Endothelial cell (in vitro differentiated cells): Measurements from ENCODE around the gene SLC9A9. TPM values are rescaled to one million over a fixed set of nuclear protein-coding genes. Genes with fewer than 3 reads are reported as not detected.

Experiments used
- DNase-seq: peaks from one replicate; pipeline ENCODE4 v3.0.0; 2021; ENCODE audit warnings: low spot score
- H3K27ac Mint-ChIP-seq: one replicate; pipeline ENCODE4 v1.8.0; 2021; ENCODE audit warnings: mixed read lengths, inconsistent platforms; ENCODE audit not compliant: unreplicated experiment
- H3K27me3 Mint-ChIP-seq: one replicate; pipeline ENCODE4 v1.8.0; 2021; ENCODE audit warnings: mild to moderate bottlenecking, moderate library complexity, mixed read lengths, inconsistent platforms; ENCODE audit not compliant: unreplicated experiment
- H3K36me3 Mint-ChIP-seq: one replicate; pipeline ENCODE4 v1.8.0; 2021; ENCODE audit warnings: mild to moderate bottlenecking, low read depth, mixed read lengths, inconsistent platforms; ENCODE audit not compliant: unreplicated experiment
- H3K4me1 Mint-ChIP-seq: one replicate; pipeline ENCODE4 v1.8.0; 2021; ENCODE audit warnings: mild to moderate bottlenecking, mixed read lengths, inconsistent platforms; ENCODE audit not compliant: unreplicated experiment
- H3K4me3 Mint-ChIP-seq: one replicate; pipeline ENCODE4 v1.8.0; 2021; ENCODE audit warnings: mild to moderate bottlenecking, mixed read lengths, inconsistent platforms; ENCODE audit not compliant: unreplicated experiment
- H3K9me3 Mint-ChIP-seq: one replicate; pipeline ENCODE4 v1.8.0; 2021; ENCODE audit warnings: mixed read lengths, inconsistent platforms; ENCODE audit not compliant: unreplicated experiment
- total RNA-seq: library from RNA; stranded (reverse); fragmentation: NEBNext Ultra II Directional; extraction: Animal tissue kit (Norgen Biotek cat#: 25700); gene quantifications from one replicate; pipeline ENCODE4 v1.2.1, GENCODE V29; 2021; ENCODE audit not compliant: unreplicated experiment
- TF ChIP-seq, protein P1 (sequence below): fragments of 200-600 bp; sonication (generic); IDR thresholded peaks from one replicate; pipeline ENCODE4 v1.5.0; 2021; ENCODE audit warnings: antibody characterized with exemption; ENCODE audit not compliant: unreplicated experiment

The SLC9A9 gene
- total RNA-seq, 1 donor from 2014 or later, result 7.9 TPM

- H3K27ac Mint-ChIP-seq, result no peak overlapping the region
- peaks cover 21% of the 10 kb centered on the region for H3K4me1 Mint-ChIP-seq
- DNase-seq, result no peak
- no peak overlapping the region for H3K4me3 Mint-ChIP-seq
- no peaks in the 10 kb centered on the region for H3K36me3 Mint-ChIP-seq
- H3K9me3 Mint-ChIP-seq, result no peaks in the 10 kb centered on the region
- H3K27me3 Mint-ChIP-seq, result no peaks in the 10 kb centered on the region
- TF ChIP-seq, protein P1, sequence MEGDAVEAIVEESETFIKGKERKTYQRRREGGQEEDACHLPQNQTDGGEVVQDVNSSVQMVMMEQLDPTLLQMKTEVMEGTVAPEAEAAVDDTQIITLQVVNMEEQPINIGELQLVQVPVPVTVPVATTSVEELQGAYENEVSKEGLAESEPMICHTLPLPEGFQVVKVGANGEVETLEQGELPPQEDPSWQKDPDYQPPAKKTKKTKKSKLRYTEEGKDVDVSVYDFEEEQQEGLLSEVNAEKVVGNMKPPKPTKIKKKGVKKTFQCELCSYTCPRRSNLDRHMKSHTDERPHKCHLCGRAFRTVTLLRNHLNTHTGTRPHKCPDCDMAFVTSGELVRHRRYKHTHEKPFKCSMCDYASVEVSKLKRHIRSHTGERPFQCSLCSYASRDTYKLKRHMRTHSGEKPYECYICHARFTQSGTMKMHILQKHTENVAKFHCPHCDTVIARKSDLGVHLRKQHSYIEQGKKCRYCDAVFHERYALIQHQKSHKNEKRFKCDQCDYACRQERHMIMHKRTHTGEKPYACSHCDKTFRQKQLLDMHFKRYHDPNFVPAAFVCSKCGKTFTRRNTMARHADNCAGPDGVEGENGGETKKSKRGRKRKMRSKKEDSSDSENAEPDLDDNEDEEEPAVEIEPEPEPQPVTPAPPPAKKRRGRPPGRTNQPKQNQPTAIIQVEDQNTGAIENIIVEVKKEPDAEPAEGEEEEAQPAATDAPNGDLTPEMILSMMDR, result no peak
Measured at GRCh38 chr3:143849854-143850549, 1.7 kb upstream of the SLC9A9 start.

DNA sequence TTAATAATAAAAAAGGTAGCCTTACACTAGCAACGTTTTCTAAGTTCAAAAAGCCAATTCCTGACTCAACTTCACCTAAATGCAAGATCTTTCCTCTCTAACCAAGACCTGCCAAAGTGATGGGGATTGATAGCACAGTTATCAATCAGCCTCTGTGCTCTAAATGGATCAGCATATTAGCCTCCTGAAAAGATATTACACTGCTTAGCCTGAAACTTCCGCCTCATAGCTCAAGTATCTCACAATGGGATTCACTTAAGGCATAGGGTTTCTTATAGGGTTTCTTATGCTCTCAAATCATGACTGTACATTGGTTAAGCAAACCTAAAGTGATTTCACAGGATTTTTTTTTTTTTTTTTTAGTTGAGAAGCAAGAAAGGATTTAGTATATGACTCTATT, 436 bp upstream of the SLC9A9 start:
- no peak for DNase-seq
- no peaks in the 10 kb centered on the region for H3K9me3 Mint-ChIP-seq
- H3K27me3 Mint-ChIP-seq, result no peaks in the 10 kb centered on the region
- no peak overlapping the region for H3K4me3 Mint-ChIP-seq
- H3K4me1 Mint-ChIP-seq, result peaks cover 21% of the 10 kb centered on the region
- H3K36me3 Mint-ChIP-seq, result no peaks in the 10 kb centered on the region
- H3K27ac Mint-ChIP-seq, result no peak overlapping the region
- TF ChIP-seq, protein P1, result no peak

DNA sequence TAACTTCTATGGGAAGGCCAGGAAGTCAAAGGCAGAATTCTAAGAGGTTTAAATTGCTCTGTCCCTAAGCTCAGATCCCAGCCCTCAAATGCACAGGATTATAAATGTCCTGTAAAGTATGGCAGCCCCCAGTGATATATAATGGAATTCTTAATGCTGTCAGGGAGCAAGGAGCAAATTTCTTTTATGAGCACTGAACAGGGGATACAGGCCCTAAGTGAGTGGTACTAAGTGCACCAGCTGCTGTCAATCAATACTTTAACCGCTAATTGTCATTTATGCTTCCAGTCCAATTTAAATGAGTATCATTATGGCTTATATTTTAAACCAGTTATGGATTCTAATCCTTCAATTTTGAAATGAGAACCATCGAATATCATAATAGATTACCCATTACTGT, 4.7 kb downstream of the SLC9A9 start:
- H3K36me3 Mint-ChIP-seq, result no peaks in the 10 kb centered on the region
- H3K27ac Mint-ChIP-seq, result no peak overlapping the region
- H3K9me3 Mint-ChIP-seq, result no peaks in the 10 kb centered on the region
- no peak overlapping the region for H3K4me3 Mint-ChIP-seq
- DNase-seq, result no peak
- peaks cover 26% of the 10 kb centered on the region for H3K4me1 Mint-ChIP-seq
- H3K27me3 Mint-ChIP-seq, result no peaks in the 10 kb centered on the region
- TF ChIP-seq, protein P1, result no peak

GRCh38 chr3:143840636-143841035, 7.6 kb downstream of the SLC9A9 start:
- Mint-ChIP-seq H3K4me3 (no peak overlapping the region), H3K36me3 (no peaks in the 10 kb centered on the region), H3K4me1 (peaks cover 9% of the 10 kb centered on the region), H3K9me3 (no peaks in the 10 kb centered on the region), H3K27me3 (no peaks in the 10 kb centered on the region), H3K27ac (no peak overlapping the region)
- no peak for DNase-seq
- TF ChIP-seq, protein P1, result no peak

- Mint-ChIP-seq H3K4me1 (peaks cover 9% of the 10 kb centered on the region), H3K27me3 (no peaks in the 10 kb centered on the region), H3K27ac (no peak overlapping the region), H3K36me3 (no peaks in the 10 kb centered on the region), H3K9me3 (no peaks in the 10 kb centered on the region), H3K4me3 (no peak overlapping the region)
- TF ChIP-seq, protein P1, result no peak
- DNase-seq, result no peak
Measured at GRCh38 chr3:143839980-143840379, 8.3 kb downstream of the SLC9A9 start.
